ENCODE measurements around the gene KCNE3. TPM values are rescaled to one million over a fixed set of nuclear protein-coding genes. Genes with fewer than 3 reads are reported as not detected.

Gene KCNE3
- polyA plus RNA-seq, 1 experiment, result 1.0 TPM

- ChIA-PET CTCF (interaction anchor here (1.0 to 4.7 kb wide), 2 partner anchors 11 to 14 kb away, joined by 3 to 32 read pairs; no protein-coding TSS in a partner anchor), POLR2A (no interaction called here)
- H3K4me3 ChIP-seq (ENCODE audit: low read depth, low read length), result no peak overlapping the region
- DNase-seq (ENCODE audit: low read depth, low spot score), result no peak
- no peaks in the 10 kb centered on the region for H3K9me3 ChIP-seq (ENCODE audit: control insufficient read depth, insufficient read depth, low read length)
- H3K27me3 ChIP-seq (ENCODE audit: control insufficient read depth, insufficient read depth, low read length), result no peaks in the 10 kb centered on the region
- H3K27ac ChIP-seq (ENCODE audit: low read depth, low read length), result no peak overlapping the region
- no peak for TF ChIP-seq CTCF (IDR thresholded peaks at IDR 0.05; ENCODE audit: low read depth, low read length)
Observed at GRCh38 chr11:74438681-74439080, 28.7 kb downstream of the KCNE3 start.

GRCh38 chr11:74437441-74438042, 29.8 kb downstream of the KCNE3 start:
- CTCF ChIA-PET, result interaction anchor here (1.6 to 4.7 kb wide), 3 partner anchors 12 to 49 kb away, joined by 4 to 32 read pairs (median 9); no protein-coding TSS in a partner anchor
- Histone ChIP-seq H3K4me3 (ENCODE audit: low read depth, low read length) (no peak overlapping the region), H3K27ac (ENCODE audit: low read depth, low read length) (no peak overlapping the region), H3K9me3 (ENCODE audit: control insufficient read depth, insufficient read depth, low read length) (no peaks in the 10 kb centered on the region), H3K27me3 (ENCODE audit: control insufficient read depth, insufficient read depth, low read length) (no peaks in the 10 kb centered on the region)
- POLR2A ChIA-PET, result interaction anchor here (0.7 kb wide), 1 partner anchor 160 kb away, joined by 10 read pairs; no protein-coding TSS in a partner anchor
- no peak for TF ChIP-seq CTCF (IDR thresholded peaks at IDR 0.05; ENCODE audit: low read depth, low read length)
- DNase-seq (ENCODE audit: low read depth, low spot score), result no peak

GRCh38 chr11:74434528-74434927, 32.8 kb downstream of the KCNE3 start:
- Histone ChIP-seq H3K27me3 (ENCODE audit: control insufficient read depth, insufficient read depth, low read length) (no peaks in the 10 kb centered on the region), H3K4me3 (ENCODE audit: low read depth, low read length) (no peak overlapping the region), H3K27ac (ENCODE audit: low read depth, low read length) (no peak overlapping the region), H3K9me3 (ENCODE audit: control insufficient read depth, insufficient read depth, low read length) (no peaks in the 10 kb centered on the region)
- CTCF ChIA-PET, result interaction anchor here (0.6 to 2.1 kb wide), 3 partner anchors 14 to 137 kb away, joined by 3 to 10 read pairs (median 3); no protein-coding TSS in a partner anchor
- no peak for TF ChIP-seq CTCF (IDR thresholded peaks at IDR 0.05; ENCODE audit: low read depth, low read length)
- no peak for DNase-seq (ENCODE audit: low read depth, low spot score)
- POLR2A ChIA-PET, result no interaction called here

GRCh38 chr11:74429205-74429604, 38.1 kb downstream of the KCNE3 start:
- DNase-seq (ENCODE audit: low read depth, low spot score), result no peak
- TF ChIP-seq CTCF (IDR thresholded peaks at IDR 0.05; ENCODE audit: low read depth, low read length), result no peak
- CTCF ChIA-PET, result no interaction called here
- Histone ChIP-seq H3K4me3 (ENCODE audit: low read depth, low read length) (no peak overlapping the region), H3K27ac (ENCODE audit: low read depth, low read length) (no peak overlapping the region), H3K9me3 (ENCODE audit: control insufficient read depth, insufficient read depth, low read length) (peaks cover 9% of the 10 kb centered on the region), H3K27me3 (ENCODE audit: control insufficient read depth, insufficient read depth, low read length) (no peaks in the 10 kb centered on the region)
- POLR2A ChIA-PET, result no interaction called here

DNA sequence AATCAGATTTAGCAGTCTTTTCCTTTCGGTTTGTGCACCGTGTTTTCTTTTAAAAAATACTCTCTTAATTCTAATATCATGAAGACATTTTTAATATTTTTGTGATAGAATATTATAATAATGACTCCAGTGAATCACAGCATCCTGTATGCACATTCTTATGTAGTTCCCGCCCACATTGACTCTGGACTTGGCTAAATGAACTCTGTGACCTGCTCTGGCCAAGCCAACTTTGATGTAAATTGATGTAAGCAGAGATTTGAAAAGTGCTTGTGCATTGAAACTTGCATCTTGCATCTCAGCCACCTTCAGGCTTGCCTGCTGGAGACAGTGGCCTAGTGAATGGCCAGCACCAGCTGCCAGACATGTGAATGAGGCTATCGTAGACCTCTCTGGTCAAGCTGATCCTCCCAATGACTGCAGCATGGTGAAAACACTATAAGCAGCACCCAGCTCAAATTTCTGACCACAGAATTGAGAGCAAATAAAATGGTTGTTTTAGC, 39.9 kb downstream of the KCNE3 start:
- DNase-seq (ENCODE audit: low read depth, low spot score), result no peak
- no peaks in the 10 kb centered on the region for H3K27me3 ChIP-seq (ENCODE audit: control insufficient read depth, insufficient read depth, low read length)
- no peak overlapping the region for H3K4me3 ChIP-seq (ENCODE audit: low read depth, low read length)
- peaks cover 9% of the 10 kb centered on the region for H3K9me3 ChIP-seq (ENCODE audit: control insufficient read depth, insufficient read depth, low read length)
- ChIA-PET CTCF (interaction anchor here (1.8 kb wide), 1 partner anchor 26 kb away, joined by 5 read pairs; no protein-coding TSS in a partner anchor), POLR2A (no interaction called here)
- TF ChIP-seq CTCF (IDR thresholded peaks at IDR 0.05; ENCODE audit: low read depth, low read length), result no peak
- no peak overlapping the region for H3K27ac ChIP-seq (ENCODE audit: low read depth, low read length)
